Right hindlimb (tissue), 1 donor: ENCODE data around the gene SAC3D1.
"Not testable (repeated sequence)": the region's sequence is repeated elsewhere in the genome, so short reads cannot be mapped to it uniquely, and the experiment has no call there.

ENCODE experiments used
- DNase-seq: peaks from one replicate; pipeline ENCODE4 v3.0.0-alpha.2; 2018

Gene SAC3D1

DNA sequence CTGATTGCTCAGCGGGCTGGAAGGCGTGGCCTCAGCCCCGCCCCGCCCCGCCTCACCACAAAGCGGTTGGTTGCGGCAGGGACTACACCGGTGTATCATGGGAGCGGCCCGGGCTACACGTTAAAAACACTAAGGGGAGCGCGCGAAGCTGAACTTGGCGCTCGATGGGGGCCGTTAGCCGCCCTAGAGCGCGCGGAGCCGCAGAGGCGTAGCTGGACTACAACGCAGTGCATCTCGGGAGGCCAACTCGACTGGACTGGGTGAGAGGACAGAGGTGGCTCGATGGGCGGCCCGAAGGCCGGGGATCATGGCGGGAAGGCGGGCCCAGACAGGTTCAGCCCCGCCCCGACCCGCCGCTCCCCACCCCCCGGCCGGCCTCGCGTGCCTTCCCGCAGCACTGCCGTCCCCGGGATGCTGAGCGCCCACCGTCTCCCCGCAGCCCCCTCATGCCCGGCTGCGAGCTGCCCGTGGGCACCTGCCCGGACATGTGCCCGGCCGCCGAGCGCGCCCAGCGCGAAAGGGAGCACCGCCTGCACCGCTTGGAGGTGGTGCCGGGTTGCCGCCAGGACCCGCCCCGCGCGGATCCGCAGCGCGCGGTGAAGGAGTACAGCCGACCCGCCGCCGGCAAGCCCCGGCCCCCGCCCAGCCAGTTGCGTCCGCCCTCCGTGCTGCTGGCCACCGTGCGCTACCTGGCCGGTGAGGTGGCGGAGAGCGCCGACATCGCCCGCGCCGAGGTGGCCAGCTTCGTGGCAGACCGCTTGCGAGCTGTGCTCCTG is at the start of gene SAC3D1:
SAC3D1 (plus strand) TSS at position 364 of the 776 bp plus-strand sequence; CDS start at position 447, 83 bp downstream.
- DNase-seq, result peak; percentile 94

DNA sequence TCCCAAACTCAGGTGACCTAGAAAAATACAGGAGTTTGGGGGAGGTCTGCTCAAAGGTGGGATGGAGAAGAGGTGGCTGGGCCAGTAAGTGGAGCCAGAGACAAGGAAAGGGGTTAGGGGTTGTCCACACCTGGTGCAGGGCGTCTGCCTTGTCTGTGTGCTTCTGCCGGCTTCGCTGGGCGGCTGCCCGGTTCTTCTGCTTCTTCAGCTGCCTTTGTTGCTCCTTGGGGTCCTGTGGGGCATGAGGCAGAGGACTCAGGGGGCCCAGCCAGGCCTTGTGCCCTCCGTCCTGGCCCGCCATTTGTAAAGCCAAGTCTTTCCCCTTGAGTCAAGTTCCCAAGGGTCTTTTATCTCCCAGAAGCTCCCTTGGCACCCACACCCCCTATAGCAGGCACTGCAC is 46.7 kb upstream of the SAC3D1 start:
- no peak for DNase-seq

DNA sequence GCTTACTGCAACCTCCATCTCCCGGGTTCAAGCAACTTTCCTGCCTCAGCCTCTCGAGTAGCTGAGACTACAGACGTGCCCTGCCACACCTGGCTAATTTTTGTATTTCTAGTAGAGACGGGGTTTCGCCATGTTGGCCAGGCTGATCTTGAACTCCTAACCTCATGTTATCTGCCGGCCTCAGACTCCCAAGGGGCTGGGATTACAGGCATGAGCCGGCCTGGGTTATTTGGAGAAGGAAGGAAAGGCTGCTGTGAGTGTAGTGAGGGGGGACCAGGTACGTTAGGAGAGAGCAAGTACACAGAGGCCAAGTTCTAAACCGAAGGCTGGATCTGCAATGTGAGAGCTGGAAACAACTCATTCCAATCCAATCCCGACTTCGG is 44.7 kb upstream of the SAC3D1 start:
- no peak for DNase-seq

DNA sequence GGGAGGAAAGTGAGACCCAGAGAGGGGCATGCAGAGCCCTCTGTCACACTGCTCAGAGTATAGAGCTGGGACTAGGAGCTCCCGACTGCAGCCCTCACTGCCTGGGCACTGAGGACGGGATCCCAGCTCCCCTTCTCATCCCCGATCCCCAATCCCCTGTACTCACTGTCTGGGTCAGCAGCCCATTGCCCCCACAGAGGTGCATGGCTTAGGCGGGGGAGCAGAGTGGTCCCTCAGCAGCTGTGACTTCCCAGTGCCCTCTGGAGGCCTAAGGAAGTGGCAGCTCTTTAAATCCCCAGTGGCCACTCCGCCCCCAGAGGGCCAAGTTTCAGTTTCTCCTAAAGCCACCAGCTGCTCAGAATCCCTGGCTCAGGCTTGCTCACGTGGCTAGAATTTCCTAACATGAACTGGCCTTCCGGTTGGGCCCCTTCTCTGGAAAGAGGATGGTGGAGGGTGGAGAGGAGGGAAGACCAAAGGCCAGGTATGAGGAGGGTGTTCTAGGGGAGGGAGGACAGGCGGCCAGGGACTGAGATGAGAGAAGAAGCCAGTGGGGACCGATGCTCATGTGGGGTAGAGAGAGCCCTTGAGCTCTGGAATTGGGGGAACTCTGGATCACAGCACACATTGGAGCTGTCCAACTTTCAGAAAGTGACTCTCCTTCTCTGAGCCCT is 44.2 kb upstream of the SAC3D1 start, which contains the start of gene BATF2:
BATF2 (minus strand) TSS at position 262 of the 671 bp plus-strand sequence; CDS start at position 205, 57 bp downstream.
- peak; percentile 66 for DNase-seq

DNA sequence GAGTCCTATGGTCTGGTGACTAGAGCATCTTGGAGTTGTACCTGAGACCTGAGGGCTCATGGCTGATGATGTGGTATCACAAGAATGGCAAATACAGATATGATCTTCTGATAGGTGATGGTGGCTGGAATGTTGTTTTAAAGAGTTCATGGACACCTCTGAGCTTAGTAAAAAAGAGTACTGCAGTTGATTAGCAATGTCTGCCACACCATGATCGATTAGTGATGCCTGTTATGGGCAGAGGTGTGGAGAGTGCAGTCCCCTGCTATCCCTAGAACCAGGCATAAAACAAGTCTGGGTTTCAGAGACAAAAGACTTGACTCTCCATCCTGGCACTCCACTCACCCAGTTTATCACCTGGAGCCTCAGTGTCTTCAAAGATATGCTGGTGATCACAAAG is 42.9 kb upstream of the SAC3D1 start:
- no peak for DNase-seq

DNA sequence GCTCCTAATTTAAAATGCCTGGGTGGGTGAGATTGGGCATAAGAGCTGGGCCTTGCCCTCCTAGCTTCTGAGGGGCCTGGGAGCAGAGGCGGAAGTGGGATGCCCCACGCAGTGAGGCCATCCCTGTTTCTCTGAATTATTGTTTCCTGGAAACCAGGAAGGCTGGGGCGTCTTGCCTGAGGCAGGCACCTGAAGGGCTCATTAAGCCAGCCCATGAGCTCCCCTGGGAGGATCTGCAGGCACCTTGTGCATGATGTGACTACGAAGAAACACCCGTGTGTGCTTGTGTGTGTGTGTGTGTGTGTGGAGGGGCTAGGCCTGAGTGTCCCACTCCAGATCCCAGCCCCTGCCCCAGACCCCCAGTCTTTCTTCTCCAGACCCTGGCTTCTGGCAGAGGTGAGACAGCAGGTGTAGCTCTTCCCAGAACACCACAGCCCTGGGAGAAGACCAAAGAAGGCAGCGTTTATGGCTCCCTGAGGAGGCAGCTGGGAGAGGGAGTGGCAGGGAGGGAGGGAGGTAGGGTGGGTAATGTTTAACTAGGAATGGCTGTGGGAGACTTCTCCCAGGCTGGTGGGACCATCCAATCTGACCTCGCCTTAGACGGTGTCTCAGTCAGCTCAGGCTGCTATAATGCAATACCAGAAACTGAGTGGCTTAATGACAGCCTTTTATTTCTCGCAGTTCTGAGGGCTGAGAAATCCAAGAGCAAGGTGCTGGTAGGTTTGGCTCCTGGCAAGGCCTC is 42.1 kb upstream of the SAC3D1 start:
- no peak for DNase-seq

DNA sequence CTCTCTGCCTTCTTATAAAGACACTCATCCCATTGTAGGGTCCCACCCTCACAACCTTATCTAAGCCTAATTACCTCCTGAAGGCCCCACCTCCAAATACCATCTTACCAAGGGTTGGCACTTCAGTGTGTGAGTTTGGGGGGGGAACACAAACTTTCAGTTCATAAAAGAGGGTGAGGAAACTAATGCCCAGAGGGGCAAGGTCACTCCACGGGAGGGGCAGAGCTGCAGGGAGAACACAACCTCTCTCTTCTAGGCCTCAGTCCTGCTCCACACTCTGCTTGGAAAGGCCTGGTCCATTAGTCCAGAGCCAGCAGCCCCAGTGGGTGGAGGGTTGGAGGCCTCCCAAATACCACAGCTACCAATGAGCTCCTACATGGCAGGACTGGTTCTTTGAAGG is 41.5 kb upstream of the SAC3D1 start:
- no peak for DNase-seq

DNA sequence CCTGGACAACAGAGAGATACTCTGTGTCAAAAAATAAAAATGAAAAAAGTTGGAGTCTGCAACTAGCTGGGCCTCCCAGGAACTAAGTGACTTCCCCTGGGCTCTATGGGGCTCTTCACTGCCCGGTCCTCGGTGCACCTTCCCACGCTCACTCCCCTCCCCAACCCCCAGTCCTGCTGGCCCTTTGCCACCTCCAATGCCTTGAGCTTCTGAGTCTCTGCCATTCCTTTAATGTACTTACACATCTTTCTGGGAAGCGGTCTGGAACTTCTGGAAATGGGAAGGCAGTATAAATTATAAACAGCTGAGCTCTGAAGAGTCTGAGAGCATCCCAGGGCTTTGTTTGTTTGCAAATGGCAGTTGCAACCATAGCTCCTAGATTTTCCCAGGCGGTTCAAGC is 38.3 kb upstream of the SAC3D1 start:
- no peak for DNase-seq

DNA sequence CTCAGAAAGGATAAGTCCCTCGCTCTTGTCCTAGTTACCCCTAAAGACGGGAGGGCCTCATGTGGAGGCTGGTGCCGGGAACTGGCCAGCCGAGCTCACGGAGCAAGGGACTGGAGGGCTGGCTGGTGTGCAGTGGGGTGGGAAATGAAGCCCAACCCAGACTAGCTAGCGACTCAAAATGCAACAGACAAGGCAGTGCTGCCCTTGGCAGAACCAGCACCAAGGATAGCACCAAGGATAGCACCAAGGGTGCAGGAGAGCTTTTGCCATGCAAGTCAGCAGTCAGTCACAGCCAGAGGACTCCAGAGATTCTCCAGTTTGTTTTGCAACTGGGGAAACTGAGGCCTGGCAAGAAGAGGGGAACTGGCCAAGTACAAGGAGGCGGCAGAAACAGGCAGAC is 37.7 kb upstream of the SAC3D1 start:
- DNase-seq, result no peak

DNA sequence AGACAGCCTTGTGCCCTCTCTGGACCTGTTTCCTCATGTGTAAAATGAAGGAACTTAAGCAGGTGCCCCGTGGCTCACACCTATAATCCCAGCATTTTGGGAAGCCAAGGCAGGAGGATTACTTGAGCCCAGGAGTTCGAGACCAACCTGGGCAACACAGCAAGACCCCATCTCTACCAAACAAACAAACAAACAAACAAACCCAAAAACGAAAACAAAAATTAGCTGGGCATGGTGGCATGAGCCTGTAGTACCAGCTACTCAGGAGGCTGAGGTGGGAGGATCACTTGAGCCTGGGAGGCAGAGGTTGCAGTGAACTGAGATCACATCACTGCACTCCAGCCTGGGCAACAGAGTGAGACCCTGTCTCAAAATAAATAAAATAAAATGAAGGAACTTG is 37.0 kb upstream of the SAC3D1 start:
- not testable (repeated sequence) for DNase-seq

DNA sequence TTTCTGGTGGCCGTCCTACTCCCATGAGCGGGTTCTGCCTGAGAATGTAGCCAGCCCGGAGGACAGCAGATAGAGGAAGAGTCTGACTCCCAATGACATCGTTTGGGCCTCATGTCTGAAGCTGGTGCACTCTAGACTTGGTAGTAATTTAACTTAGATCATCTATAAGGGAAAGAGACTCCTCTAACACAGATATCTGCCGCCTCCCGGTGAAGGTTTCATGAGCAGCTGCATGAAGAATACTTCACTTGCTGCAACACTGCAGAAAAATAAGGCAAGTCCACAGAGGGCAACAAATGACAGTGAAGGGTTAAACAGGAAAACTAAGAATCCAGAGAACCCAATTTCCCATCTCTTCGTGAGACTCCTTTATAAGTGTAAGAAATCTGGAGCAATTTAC is 33.0 kb upstream of the SAC3D1 start:
- DNase-seq, result no peak

DNA sequence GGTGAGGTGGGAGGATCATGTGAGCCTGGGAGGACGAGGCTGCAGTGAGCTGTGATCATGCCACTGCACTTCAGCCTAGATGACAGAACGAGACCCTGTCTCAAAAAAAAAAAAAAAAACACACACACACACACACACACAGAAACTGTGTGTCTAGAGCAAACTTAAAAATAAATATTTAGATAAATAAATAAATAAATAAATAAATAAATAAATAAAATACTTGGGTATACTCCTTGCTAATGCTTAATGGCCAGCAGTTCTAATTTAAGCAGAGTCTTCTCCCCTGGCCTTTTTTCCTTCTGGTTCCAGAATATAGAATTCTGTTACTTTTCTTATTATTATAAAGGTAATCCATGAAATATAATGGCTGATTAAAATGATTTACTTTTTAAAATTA is 32.1 kb upstream of the SAC3D1 start:
- DNase-seq, result no peak

DNA sequence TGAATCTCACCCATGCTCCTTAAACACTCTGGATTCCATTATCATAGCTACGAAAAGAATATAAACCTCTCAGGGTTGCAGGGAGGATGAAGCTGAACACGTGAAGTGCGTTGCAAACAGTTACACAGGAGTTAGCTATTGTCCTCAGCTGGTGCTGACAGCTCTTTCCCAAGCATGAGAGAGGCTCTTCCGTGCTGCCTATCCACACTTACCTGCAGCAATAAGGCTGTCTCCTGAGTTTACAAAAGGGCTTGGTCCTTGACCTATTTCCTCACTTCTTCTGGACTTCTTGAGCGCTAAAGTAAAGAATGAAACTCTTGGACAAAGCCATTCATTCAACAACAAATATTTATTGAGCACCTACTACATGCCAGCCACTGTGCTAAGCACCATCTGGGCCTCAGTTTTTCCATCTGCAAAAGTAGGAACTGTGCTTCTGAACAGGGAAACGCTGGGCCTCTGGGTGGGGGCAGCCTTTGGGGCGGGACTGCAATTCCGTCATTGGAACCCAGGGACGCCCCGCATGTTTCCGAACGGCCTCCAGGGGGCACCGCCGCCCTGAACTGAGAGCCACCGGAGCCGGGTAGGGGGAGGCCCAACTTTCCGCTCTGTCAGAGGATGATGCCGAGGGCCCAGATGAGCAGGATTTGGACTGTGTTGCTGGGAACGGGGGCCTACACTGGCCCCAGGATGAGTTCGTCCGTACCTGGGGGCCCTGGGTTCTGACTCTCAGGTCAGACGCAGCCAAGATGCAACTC is 27.7 kb upstream of the SAC3D1 start:
- peak; percentile 95 for DNase-seq

DNA sequence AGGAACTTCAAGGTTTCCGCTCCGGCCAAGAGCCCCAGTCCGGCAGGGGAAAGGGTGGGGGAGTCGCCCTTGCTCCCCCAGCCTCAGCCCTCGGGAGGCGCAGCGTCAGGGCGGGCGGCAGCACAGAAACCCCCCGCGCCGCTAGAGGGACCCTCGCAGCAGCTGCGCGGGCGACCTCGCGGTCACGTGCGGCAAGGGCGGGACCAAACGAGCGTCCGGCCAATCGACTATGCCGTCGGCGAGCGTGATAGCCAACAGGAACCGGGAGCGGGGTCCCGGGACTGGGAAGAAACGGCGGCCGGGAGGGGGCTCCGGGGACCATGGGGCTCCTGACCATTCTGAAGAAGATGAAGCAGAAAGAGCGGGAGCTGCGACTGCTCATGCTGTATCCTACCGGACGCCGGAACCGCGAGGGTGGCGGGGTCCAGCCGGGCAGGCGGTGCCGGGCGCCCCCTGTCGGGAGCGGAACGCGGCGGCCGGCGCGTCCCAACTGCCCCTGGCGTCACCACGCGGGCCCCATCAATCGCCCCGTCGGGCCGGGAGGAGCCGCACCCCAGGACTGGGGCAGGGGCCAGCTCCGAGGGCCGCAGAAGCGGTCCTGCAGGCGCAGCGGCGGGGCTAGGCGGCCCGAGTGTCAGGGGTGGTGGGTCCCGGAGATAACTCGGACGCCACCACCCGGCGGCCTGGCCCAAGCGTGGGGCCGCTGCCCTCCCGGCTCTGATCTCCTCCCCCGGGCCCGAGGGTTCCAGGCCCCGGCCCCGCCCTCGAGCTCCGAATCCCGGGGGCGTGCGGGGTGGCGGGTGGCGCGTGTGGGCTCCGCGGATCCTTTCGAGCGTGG is 26.9 kb upstream of the SAC3D1 start, which contains the start of gene ARL2:
ARL2 (plus strand) TSS at position 273 of the 838 bp plus-strand sequence; CDS start at position 321, 48 bp downstream.
- peak; percentile 96 for DNase-seq

DNA sequence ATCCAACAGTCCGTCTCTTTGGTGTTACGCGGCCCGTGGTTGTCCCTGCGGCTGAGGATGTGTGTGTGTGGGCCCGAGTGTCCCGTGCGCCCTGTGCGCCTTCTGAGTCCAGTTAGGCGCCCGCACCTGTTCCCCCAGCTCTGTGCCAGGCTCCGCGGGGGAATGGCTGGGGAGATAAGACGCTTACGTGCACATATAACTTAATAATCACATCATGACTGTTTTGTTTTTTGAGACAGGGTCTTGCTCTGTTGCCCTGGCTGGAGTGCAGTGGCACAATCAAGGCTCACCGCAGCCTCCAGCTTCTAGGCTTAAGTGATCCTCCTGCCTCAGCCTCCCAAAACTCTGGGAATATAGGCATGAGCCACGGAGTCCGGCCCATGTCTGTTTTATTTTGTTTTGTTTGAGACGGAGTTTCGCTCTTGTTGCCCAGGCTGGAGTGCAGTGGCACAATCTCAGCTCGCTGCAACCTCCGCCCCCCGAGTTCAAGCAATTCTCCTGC is 26.2 kb upstream of the SAC3D1 start:
- DNase-seq, result no peak

DNA sequence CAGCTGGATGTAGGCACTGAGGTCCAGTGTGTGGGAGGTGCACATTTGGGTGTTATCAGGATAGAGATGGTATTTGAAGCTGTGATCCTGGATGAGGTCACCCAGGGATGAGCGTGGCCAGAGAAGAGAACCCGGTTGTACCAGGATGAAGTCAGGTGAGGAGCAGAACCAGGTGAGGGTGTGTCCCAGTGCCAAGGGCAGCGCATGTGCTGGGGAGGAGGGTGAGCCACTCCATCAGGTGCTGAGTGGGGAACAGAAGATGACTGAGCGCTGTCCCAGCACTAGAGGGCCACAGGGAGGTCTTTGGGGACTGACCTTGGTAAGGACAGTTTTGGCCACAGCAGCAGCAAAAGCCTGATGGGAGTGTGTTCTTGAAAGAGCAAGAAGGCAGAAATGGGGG is 24.3 kb upstream of the SAC3D1 start:
- no peak for DNase-seq

DNA sequence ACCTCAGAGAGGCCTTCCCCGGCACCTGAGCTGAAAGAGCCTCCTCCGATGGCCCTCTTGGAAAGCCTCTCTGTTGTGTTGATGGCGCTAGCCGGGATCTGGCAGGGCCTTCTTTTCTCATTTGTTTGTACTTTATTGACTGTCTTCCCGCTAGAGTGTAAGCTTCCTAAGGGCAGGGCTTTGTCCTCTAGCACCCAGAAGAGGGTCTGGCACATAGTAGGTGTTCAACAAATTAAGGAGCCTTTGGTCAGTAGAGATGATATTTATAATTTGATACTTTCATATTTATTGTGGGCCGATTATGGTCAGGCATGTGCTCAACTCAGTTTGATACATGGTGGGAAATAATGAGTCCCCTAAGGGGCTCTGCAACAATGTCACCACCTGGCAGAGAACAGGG is 23.1 kb upstream of the SAC3D1 start:
- no peak for DNase-seq

DNA sequence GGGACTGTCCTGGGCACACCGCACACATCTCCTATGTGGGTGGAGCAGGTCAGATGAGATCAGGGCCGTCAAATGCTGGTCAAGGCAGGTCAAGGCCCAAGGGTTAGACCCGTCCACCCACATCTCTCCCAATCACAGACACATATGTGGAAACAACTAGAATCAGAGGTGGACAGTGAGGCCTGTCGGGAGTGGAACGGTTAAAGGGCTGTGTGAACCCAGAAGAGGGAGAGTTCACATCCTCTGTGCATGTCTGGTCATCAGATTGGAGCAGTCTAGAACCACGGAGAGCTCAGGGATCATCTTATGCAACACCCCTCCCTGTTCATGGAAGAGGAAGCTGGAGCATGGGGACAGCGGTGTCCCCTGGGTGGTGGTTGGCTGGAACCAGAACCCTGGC is 21.2 kb upstream of the SAC3D1 start:
- no peak for DNase-seq

DNA sequence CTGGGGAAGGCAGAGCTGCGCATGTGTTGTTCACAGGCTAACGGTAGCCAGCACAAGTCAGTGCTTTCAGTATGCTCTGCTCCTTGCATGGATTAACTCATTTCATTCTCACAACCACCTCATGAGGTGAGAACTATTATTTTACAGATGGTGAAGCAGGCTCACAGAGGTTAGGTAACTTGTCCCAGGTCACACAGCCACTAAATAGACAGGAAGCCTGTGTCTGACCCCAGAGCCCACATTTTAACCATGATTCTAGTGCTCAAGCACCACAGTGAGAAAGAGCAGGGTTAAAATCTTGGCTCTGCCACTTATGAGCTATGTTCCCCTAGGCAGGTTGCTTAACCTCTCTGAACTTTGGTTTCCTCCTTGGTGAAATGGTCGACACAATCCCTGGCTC is 20.0 kb upstream of the SAC3D1 start:
- no peak for DNase-seq

DNA sequence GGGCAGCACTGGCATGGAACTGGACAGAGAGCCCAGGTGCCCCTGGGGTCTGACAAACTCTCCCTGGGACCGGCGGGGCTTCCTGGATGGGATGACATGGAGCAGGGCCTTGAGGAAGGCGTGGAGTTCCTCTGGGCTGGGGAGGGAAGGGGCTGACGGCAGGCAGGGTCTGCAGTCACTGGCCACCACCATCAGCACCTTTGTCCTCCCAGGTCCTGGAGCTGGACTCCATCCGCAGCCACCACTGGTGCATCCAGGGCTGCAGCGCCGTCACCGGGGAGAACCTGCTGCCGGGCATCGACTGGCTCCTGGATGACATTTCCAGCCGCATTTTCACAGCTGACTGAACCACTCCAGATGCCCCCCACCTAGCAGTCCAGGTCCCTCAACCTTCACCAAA is 19.5 kb upstream of the SAC3D1 start:
- no peak for DNase-seq

DNA sequence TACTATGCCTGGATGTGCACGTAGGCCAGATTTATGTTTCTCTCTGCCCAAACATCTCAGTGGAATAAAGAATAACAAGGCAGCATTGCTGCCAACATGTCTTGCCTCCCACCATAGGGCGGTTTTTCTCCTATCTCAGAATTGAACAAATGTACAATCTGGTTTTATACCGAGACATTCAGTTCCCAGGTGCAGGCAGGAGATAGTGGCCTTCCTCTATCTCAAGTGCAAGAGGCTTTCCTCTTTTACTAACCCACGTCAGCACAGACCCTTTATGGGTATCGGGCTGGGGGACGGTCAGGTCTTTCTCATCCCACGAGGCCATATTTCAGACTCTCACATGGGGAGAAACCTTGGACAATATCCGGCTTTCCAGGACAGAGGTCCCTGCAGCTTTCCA is 17.5 kb upstream of the SAC3D1 start:
- DNase-seq, result not testable (repeated sequence)

DNA sequence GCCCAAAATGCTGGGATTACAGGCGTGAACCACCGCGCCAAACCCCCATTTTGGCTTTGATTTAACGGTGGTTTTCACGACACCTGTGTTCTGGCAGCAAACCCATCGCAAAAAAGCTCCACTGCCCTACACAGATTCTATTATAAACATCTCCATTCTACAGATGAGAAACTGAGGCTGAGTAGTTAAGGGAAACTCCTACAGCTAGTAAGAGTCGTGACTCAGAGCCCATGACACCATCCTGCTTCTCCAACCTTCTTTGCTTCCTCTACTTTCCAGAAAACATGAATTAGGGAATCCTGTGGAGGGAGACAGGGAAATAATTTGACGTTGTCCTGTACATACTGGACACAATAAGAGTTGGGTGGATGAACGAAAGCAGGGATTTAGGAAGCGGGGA is 14.2 kb upstream of the SAC3D1 start:
- DNase-seq, result no peak
